DMS79 treated with DMSO at 0.1 percent for 48 hours (cell line): Measurements from ENCODE around the gene NMNAT3.

Source experiments
- DNase-seq: peaks from one replicate; lab custom pipeline; 2025; lab: John Stamatoyannopoulos, UW

Gene NMNAT3

DNA sequence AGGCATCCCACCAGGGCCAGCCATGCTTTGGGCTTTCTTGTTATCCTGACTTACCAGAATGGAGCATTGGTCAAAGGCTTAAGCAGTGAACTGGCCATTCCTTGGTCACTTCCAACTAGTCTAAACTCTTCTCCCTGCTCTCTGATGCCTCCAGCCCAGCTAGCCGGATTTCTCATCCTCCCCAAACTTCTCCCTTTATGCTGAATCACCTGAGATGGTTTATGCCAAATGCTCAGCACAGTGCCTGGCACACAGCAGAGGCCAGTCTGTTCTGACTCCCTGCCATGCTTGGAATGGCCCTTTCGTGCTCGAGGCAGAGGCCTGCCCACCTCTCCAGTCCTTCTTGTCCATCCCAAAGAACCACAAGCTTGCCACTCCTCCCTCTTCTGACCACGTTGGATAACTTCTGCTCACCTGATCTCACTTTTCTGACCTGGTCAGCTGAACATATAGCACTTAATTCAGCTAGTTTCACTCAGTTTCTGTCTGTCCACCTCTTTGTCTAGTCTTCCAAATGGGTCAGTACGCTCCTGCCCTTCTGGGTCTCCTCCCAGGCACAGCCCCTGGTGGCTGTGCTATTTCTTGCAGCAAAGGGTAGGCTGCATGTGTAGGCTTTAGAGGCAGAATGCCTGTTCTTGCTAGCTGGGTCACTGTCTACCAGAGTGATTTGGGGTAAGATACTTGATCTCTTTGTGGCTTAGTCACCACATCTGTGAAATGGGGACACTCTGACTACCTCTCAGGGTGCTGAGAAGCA lies 136.1 kb downstream of the NMNAT3 start:
- DNase-seq, result no peak

GRCh38 chr3:139540651-139541531 lies 136.9 kb downstream of the NMNAT3 start:
- peak; percentile 75 for DNase-seq

GRCh38 chr3:139538733-139539132 lies 139.0 kb downstream of the NMNAT3 start:
- peak; percentile 43 for DNase-seq

GRCh38 chr3:139537795-139538621 lies 139.8 kb downstream of the NMNAT3 start:
- DNase-seq, result no peak

DNA sequence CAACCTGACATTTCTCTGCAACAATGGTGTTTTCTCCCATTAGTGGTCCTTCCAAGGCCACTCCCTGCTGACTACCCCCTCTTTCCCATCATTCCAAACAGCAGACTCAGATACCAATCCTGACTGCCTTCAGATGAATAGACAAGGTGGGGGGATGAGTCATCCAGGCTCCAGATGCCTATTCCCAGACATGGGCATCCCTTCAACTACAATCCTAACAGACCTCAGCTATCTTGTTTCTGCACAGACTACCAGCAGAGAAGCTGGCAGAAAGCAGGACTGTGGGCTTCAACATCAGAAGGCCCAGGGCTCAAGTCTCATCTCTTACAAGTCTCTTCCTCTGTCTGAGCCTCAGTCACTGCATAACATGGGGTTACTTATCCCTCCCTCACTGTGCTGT lies 140.4 kb downstream of the NMNAT3 start:
- DNase-seq, result peak; percentile 48

- DNase-seq, result peak; percentile 68
Observed at GRCh38 chr3:139534992-139535879, 142.5 kb downstream of the NMNAT3 start.

- DNase-seq, result peak; percentile 90
Observed at GRCh38 chr3:139534455-139534812, 143.3 kb downstream of the NMNAT3 start.

DNA sequence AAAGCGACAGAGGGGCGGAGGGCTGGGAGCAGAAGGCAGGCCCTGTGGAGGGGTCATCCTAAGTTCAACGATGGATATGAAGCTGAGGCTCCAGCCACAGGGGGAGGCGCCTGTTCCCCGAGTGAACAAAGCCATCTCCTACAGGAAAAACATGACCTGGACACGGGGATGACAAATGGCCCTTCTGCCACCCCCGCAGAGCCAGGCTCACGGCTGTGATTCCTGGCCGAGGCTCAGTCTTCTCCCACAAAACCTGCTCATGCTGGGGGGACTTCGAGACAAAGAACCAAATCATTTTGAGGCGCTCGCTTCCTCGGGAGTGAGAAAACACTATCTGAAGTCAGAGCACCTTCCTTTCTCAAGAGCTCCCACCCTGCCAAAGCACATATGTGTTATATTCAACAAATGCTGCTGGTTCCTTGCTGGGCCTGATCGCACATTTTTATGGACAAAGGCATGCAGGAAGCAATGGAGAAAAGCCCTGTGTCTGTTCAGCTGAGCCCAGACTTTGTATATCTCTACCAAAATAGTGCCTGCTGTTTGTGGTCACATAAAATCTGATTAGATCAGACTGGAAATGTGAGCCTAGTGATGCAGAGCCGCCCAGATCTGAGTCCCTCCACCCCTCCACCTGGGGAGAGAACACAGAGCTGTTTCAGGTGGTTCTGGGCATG lies 143.9 kb downstream of the NMNAT3 start:
- peak; percentile 86 for DNase-seq

DNA sequence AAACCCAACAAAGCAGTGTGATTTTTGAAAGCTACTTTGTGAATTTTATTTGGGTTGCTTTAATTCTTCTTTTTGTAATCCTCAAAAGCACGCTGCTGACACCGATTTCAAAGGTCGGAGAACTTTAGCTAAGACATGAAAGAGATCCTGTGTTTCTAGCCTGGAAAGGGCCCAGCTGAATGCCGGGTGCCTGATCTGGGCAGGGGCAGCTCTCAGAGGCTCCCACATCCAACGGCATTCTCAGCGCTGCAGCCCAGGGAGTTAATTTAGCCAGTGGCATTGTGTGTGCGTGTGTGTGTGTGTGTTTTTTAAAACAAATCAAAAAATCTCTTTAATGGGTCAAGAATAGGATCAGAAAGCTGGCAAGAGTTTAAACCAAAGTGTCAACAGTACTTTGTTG lies 144.8 kb downstream of the NMNAT3 start:
- DNase-seq, result no peak

DNA sequence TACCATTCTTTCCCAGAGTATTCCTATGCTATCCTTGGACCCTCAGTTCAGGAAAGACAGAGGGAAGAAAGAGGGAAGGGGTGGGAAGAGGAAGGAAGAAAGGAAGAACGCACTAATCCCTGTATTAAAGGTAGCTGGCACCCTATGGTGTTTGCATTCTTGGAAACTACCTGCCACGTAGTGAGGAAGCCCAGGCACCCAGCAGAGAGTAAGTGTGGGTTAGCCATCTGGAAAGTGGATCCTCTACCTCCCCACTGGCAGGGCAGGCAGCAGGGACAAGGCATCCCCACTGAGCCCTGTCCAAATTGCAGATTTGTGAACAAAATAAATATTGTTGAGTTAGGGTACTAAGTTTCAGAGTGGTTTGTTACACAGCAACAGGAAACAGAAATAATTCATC lies 147.1 kb downstream of the NMNAT3 start:
- no peak for DNase-seq

DNA sequence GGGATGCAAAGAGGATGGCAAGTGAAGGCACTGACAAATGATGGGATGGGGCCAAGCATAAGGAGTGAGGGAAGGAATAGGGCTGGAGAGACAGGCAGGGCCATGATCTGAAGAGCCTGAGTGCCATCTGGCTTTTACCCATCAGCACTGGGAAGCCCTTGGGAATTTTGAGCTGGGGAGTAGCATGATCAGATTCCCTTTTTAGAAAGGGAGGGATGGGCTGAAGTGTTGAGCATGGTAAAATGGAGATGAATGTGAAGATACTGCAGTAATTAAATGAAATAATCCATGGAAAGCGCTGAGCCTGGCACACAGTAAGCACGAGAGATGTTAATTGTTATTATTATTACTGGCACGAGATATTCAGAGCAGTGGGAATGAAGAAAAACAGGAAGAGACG lies 148.1 kb downstream of the NMNAT3 start:
- no peak for DNase-seq

DNA sequence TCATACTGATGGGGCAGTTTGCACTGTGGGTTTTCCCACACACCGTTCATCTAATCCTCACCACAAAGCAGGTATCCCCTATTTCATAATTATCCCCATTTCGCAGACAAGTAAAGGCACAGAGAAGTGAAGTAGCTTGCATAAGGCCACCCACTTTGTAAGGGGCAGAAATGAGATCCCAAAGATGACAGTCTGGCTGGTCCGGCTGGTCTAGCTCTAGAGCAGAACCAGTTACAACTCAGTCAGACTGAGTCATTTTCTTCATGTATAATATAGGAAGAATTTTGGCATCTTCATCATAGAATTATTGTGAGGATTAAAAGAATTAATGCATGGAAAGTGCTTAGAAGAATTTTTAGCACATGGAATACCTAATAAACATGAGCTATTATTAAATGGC lies 148.8 kb downstream of the NMNAT3 start:
- no peak for DNase-seq

- no peak for DNase-seq
Observed at GRCh38 chr3:139528281-139528680, 149.5 kb downstream of the NMNAT3 start.

DNA sequence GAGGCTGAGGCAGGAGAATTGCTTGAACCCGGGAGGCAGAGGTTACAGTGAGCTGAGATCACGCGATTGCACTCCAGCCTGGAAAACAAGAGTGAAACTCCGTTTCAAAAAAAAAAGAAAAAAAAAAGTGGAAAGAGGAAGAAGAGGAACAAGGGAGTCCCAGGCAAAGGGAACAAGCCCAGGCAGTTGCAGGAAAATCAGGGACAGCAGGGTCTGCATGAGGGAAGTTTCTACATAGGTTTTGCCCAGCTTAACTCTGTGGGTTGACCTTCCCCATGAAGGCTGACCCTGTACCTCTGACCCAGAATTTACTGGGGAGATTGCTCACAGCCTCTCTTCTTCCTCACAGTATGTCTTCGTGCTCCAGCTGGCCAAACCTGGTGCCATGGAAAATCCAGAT lies 150.5 kb downstream of the NMNAT3 start:
- no peak for DNase-seq

DNA sequence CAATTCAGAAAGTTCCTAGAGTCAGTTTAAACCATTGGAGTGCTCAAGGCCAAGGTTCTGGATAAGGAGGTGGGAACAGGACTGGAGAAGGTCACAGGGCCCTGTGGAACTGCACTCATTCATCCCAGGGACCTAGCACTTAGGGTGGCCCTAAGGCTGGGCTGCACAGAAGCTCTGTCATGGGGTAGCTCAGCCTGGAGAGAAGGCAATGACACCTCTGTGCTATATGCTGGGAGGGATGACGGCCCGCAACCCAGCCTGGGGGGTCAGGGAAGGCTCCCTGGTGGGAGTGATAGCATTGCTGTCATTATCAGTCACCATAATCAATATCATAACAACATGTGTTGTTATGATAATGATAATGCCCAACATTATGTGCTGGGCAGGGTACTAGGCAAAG lies 151.6 kb downstream of the NMNAT3 start:
- DNase-seq, result no peak

DNA sequence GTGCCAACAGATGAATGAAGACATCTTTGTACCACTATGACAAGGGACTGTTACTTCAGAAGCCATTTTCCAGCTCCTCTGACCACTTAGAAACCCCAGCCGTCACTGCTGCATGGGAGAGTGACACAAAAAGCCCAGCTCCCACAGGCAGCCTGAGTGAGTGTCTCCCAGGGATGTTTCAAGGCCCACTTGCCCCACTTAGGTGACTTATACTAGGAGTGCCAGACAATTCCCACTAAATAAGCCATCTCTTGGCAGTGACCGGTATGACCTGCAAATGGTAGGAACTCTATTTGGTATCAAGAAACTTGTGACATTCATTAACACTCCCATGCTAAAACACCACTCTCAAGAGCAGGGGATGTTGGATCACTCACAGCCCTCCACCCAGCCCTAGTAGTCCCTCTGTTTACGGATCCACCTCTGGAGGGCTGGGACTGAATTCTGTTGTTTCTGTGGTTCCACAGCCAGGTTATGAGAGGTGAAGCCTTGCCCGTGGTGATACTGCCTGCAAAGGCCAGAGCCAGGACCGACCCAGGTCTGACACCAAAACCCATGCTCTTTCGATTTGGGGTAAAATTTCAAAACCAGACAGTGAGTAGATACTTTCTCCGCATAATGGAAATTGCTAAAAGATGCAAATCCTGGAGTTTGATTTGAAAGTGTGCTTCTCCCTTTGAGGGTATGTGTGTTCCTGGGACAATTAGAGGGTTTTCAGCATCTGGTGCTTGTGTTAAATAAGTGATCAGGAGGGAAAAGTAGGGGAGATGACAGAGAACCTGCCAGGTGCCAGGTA lies 152.7 kb downstream of the NMNAT3 start:
- no peak for DNase-seq

- no peak for DNase-seq
Observed at GRCh38 chr3:139523718-139524117, 154.1 kb downstream of the NMNAT3 start.

DNA sequence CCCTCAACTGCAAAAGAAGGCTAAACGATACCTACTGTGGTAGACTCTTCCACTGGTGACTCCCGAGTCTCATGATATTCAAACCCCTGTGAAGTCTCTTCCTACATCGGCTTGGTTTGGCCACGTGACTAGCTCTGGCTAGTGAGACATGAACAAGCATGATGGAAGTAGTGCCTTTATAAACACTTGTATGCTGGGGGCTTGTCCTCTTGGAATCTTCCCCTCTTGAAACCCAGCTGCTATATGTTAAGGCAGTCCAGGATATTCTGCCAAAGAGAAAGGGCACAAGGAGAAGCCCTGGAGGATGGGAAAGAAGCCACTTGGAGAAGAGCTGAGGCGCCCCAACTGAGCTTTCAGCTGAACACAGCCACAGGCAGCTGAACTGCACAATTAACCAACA lies 154.6 kb downstream of the NMNAT3 start:
- no peak for DNase-seq

GRCh38 chr3:139522421-139522820 lies 155.4 kb downstream of the NMNAT3 start:
- DNase-seq, result no peak

GRCh38 chr3:139521816-139522215 lies 156.0 kb downstream of the NMNAT3 start:
- no peak for DNase-seq
